CD14-positive monocyte (primary cell): Measurements from ENCODE around the gene NOTCH1. TPM values are rescaled to one million over a fixed set of nuclear protein-coding genes. Genes with fewer than 3 reads are reported as not detected.

ENCODE experiments used
- DNase-seq, 3 donors: peaks; one replicate each; pipeline ENCODE4 v3.0.0-alpha.2; 2011 to 2022
- H2AFZ ChIP-seq: 2 replicates; pipeline ENCODE4 v1.6.0; 2012; ENCODE audit warnings: mild to moderate bottlenecking, low read depth, low read length, inconsistent platforms; ENCODE audit not compliant: insufficient read depth, poor library complexity, severe bottlenecking
- H3K27ac ChIP-seq, 2 donors: 1 replicate in 1 of 2; 2 replicates in 1 of 2; pipeline ENCODE4 v1.5.1; 2012 to 2013; ENCODE audit warnings: low read length in 2 of 2, control low read depth in 1 of 2, inconsistent platforms in 1 of 2, low read depth in 1 of 2, mild to moderate bottlenecking in 1 of 2
- H3K27me3 ChIP-seq, 2 donors: one replicate each; pipeline versions ENCODE4 v1.6.0 to v1.6.1; 2011 to 2013; ENCODE audit warnings: low read length in 2 of 2; ENCODE audit not compliant: control insufficient read depth in 2 of 2, insufficient read depth in 2 of 2
- H3K36me3 ChIP-seq, 2 donors: replicated peaks in 1 of 2; 1 replicate in 1 of 2; 2 replicates in 1 of 2; pipeline versions ENCODE4 v1.5.1 to v1.6.1; 2012 to 2013; ENCODE audit warnings: low read length in 2 of 2, control low read depth in 1 of 2, inconsistent platforms in 1 of 2, mild to moderate bottlenecking in 1 of 2; ENCODE audit not compliant: insufficient read depth in 2 of 2, control insufficient read depth in 1 of 2
- H3K4me1 ChIP-seq, 2 donors: 1 replicate in 1 of 2; 2 replicates in 1 of 2; pipeline versions ENCODE4 v1.5.1 to v1.6.1; 2012 to 2013; ENCODE audit warnings: low read length in 2 of 2, control low read depth in 1 of 2, inconsistent platforms in 1 of 2, mild to moderate bottlenecking in 1 of 2, moderate library complexity in 1 of 2; ENCODE audit not compliant: insufficient read depth in 2 of 2, control insufficient read depth in 1 of 2
- H3K4me2 ChIP-seq: replicated peaks from 2 replicates; pipeline ENCODE3; 2012; ENCODE audit warnings: low read length, moderate library complexity, mild to moderate bottlenecking; ENCODE audit not compliant: poor library complexity, severe bottlenecking; ENCODE audit errors: extremely low read depth
- H3K4me3 ChIP-seq, 3 experiments: fragments of 200-600 bp in 1 of 3; sonication (generic) in 1 of 3; replicated peaks in 1 of 3; 1 replicate in 2 of 3; 2 replicates in 1 of 3; pipeline ENCODE4 v1.5.1; 2011 to 2013; ENCODE audit warnings: low read length in 3 of 3, mild to moderate bottlenecking in 3 of 3, control low read depth in 2 of 3, low read depth in 2 of 3, inconsistent platforms in 1 of 3, moderate library complexity in 1 of 3
- H3K79me2 ChIP-seq: 2 replicates; pipeline ENCODE4 v1.6.0; 2012; ENCODE audit warnings: mild to moderate bottlenecking, control low read depth, inconsistent platforms, low read length, moderate library complexity; ENCODE audit not compliant: insufficient read depth
- H3K9ac ChIP-seq: 2 replicates; pipeline ENCODE4 v1.6.0; 2017; ENCODE audit warnings: low read length, mild to moderate bottlenecking; ENCODE audit not compliant: insufficient read depth, poor library complexity, severe bottlenecking
- H3K9me3 ChIP-seq, 2 donors: replicated peaks in 1 of 2; 1 replicate in 1 of 2; 2 replicates in 1 of 2; pipeline versions ENCODE4 v1.5.1 to v1.6.1; 2012 to 2013; ENCODE audit warnings: low read length in 2 of 2, control low read depth in 1 of 2; ENCODE audit not compliant: control insufficient read depth in 1 of 2, insufficient read depth in 1 of 2
- H4K20me1 ChIP-seq: 2 replicates; pipeline ENCODE4 v1.6.0; 2012; ENCODE audit warnings: mild to moderate bottlenecking, low read length, control low read depth, moderate library complexity; ENCODE audit not compliant: insufficient read depth
- H3K27ac Mint-ChIP-seq, 7 donors: one replicate each; pipeline ENCODE4 v1.8.0; 2020; ENCODE audit warnings: mild to moderate bottlenecking in 7 of 7, mixed read lengths in 7 of 7, moderate library complexity in 6 of 7, inconsistent platforms in 2 of 7
- H3K27me3 Mint-ChIP-seq, 3 donors: one replicate each; pipeline ENCODE4 v1.8.0; 2021 to 2022; ENCODE audit warnings: low read depth in 3 of 3, mild to moderate bottlenecking in 3 of 3, mixed read lengths in 3 of 3, moderate library complexity in 3 of 3, inconsistent platforms in 1 of 3
- H3K36me3 Mint-ChIP-seq, 2 donors: one replicate each; pipeline ENCODE4 v1.8.0; 2020; ENCODE audit warnings: mixed read lengths in 2 of 2, inconsistent platforms in 1 of 2, mild to moderate bottlenecking in 1 of 2
- H3K4me1 Mint-ChIP-seq: one replicate; pipeline ENCODE4 v1.8.0; 2020; ENCODE audit warnings: mild to moderate bottlenecking, mixed read lengths
- H3K4me3 Mint-ChIP-seq, 2 donors: one replicate each; pipeline ENCODE4 v1.8.0; 2020; ENCODE audit warnings: mild to moderate bottlenecking in 2 of 2, mixed read lengths in 2 of 2, moderate library complexity in 1 of 2
- H3K9me3 Mint-ChIP-seq, 7 donors: one replicate each; pipeline ENCODE4 v1.8.0; 2020 to 2022; ENCODE audit warnings: mixed read lengths in 7 of 7, mild to moderate bottlenecking in 6 of 7, moderate library complexity in 6 of 7, inconsistent platforms in 2 of 7
- WGBS: methylation state at CpG from one replicate; pipeline ENCODE4 v1.1.5; 2013; ENCODE audit warnings: missing lambda C conversion rate; ENCODE audit not compliant: insufficient coverage; 5-methylcytosine and 5-hydroxymethylcytosine counted together
- intact Hi-C, 2 donors: fragments of 100-400 bp; cut with micrococcal nuclease; formaldehyde crosslinking; loops; one replicate each; pipeline versions ENCODE4 v1.15.0 to v1.15.1; 2023
- polyA plus RNA-seq, 3 donors: library from polyadenylated mRNA; depleted of rRNA in 1 of 3; unstranded in 2 of 3; stranded (reverse) in 1 of 3; fragments of 300-500 nt in 2 of 3; fragments of >200 nt in 1 of 3; fragmentation: Illumina TruSeq in 2 of 3; gene quantifications; 1 replicate in 2 of 3; 2 replicates in 1 of 3; pipeline ENCODE4 v1.2.3, GENCODE V29; 2012 to 2021
- TF ChIP-seq, protein P1 (sequence below): fragments of 200-600 bp; IDR thresholded peaks from one replicate; pipeline ENCODE4 v1.8.0; 2022; ENCODE audit warnings: antibody characterized with exemption, mild to moderate bottlenecking

The NOTCH1 gene
- polyA plus RNA-seq, 3 donors = 1.4 to 33.0 (median 2.2) TPM

DNA sequence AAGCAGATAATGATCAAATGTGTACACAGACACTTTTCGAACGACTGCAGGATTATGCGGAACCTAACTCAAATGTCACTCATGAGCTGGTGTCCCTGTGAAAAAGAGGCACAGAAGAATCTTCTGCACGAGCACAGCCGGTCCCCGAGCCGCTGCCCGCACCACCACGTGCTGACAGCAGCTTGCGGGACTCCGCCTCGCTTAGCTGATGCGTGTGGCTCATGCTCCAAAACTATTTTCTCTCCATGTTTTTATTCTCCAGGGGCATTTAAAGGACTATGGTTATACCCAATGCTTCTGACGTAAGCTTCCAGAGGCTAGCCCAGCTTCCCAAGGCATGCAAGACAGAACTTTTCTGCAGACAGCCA is 72.5 kb downstream of the NOTCH1 start:
- Histone ChIP-seq H3K9me3 (no peaks in the 10 kb centered on the region), H2AFZ (no peak overlapping the region), H3K27me3 (no peaks in the 10 kb centered on the region), H3K4me3 (no peak overlapping the region), H3K4me2 (no peak overlapping the region), H3K36me3 (peaks cover 98 to 100% of the 10 kb centered on the region in 2 donors), H3K27ac (no peak overlapping the region), H4K20me1 (peaks cover 100% of the 10 kb centered on the region), H3K4me1 (no peaks in the 10 kb centered on the region), H3K9ac (no peak overlapping the region), H3K79me2 (peaks cover 97% of the 10 kb centered on the region)
- Mint-ChIP-seq H3K4me1 (no peaks in the 10 kb centered on the region), H3K9me3 (no peaks in the 10 kb centered on the region), H3K27me3 (peaks cover 0 to 1% (median 1%) of the 10 kb centered on the region in 3 donors), H3K36me3 (peaks cover 85 to 98% of the 10 kb centered on the region in 2 donors), H3K4me3 (no peak overlapping the region), H3K27ac (no peak overlapping the region)
- TF ChIP-seq, protein P1, sequence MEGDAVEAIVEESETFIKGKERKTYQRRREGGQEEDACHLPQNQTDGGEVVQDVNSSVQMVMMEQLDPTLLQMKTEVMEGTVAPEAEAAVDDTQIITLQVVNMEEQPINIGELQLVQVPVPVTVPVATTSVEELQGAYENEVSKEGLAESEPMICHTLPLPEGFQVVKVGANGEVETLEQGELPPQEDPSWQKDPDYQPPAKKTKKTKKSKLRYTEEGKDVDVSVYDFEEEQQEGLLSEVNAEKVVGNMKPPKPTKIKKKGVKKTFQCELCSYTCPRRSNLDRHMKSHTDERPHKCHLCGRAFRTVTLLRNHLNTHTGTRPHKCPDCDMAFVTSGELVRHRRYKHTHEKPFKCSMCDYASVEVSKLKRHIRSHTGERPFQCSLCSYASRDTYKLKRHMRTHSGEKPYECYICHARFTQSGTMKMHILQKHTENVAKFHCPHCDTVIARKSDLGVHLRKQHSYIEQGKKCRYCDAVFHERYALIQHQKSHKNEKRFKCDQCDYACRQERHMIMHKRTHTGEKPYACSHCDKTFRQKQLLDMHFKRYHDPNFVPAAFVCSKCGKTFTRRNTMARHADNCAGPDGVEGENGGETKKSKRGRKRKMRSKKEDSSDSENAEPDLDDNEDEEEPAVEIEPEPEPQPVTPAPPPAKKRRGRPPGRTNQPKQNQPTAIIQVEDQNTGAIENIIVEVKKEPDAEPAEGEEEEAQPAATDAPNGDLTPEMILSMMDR = no peak
- WGBS = 100% methylated on average over 6 of the region's 14 CpGs
- intact Hi-C loops = no loop called here
- no peak for DNase-seq

DNA sequence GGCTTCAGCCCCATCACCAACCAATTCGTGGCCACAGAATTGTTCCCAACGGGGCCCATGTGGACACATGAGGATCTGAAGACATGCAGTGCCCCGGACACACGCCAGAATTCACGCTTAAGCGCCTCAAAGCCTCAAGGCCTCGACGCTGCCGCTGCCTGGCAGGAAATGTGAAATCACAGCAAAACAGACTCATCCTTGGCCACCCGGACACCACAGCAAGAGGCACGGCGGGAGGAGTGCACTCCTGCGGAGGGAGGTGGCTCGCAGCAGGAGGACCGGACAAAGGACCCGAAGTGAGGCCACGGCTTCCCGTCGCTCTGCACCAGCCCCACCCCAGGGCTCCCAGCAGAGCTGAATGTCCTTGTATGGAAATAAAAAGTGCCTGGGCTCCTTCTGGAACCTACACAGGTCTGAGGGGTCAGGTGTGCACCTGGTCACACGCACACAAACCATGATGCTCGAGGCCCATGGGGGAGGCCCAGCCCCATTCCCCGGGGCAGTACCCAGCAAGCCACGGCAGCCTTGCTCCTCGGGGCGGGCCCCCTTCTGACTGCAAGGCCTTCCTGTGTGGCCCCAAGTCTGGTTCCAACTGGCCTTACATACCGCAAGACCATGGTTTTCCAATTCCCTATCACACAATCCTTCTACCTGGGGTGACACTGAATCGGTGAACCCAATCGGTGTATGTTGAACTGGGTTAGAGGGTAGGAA is 73.1 kb downstream of the NOTCH1 start:
- H3K4me3 Mint-ChIP-seq = no peak overlapping the region
- H3K27ac Mint-ChIP-seq = no peak overlapping the region
- DNase-seq = no peak
- H3K4me1 ChIP-seq = no peaks in the 10 kb centered on the region
- no peaks in the 10 kb centered on the region for H3K9me3 ChIP-seq
- TF ChIP-seq, protein P1 = no peak
- H3K9me3 Mint-ChIP-seq = no peaks in the 10 kb centered on the region
- peaks cover 100% of the 10 kb centered on the region in 2 donors for H3K36me3 ChIP-seq
- H3K27ac ChIP-seq = no peak overlapping the region
- 87% methylated on average over 17 of the region's 28 CpGs for WGBS
- intact Hi-C loops = no loop called here
- H3K4me1 Mint-ChIP-seq = no peaks in the 10 kb centered on the region
- H3K4me2 ChIP-seq = no peak overlapping the region
- no peak overlapping the region for H3K4me3 ChIP-seq
- peaks cover 91% of the 10 kb centered on the region for H3K79me2 ChIP-seq
- H3K27me3 Mint-ChIP-seq = peaks cover 0 to 1% (median 1%) of the 10 kb centered on the region in 3 donors
- H2AFZ ChIP-seq = no peak overlapping the region
- H3K36me3 Mint-ChIP-seq = peaks cover 85 to 98% of the 10 kb centered on the region in 2 donors
- peaks cover 100% of the 10 kb centered on the region for H4K20me1 ChIP-seq
- H3K27me3 ChIP-seq = no peaks in the 10 kb centered on the region
- no peak overlapping the region for H3K9ac ChIP-seq
